Ovary (tissue), 3 donors: ENCODE results near the gene CCDC102A.

ENCODE experiments used
- CTCF ChIP-seq, 3 donors: fragments of 450-650 bp in 2 of 3; fragments of 200-600 bp in 1 of 3; IDR thresholded peaks; one replicate each; pipeline versions ENCODE4 v1.5.1 to v1.8.0; 2016 to 2022; ENCODE audit warnings: antibody characterized with exemption in 3 of 3, mild to moderate bottlenecking in 1 of 3
- EP300 ChIP-seq: sonication (generic); formaldehyde crosslinking; IDR thresholded peaks from one replicate; pipeline ENCODE4 v1.6.1; 2017; ENCODE audit warnings: antibody characterized with exemption
- POLR2A ChIP-seq: fragments of 450-650 bp; IDR thresholded peaks from one replicate; pipeline ENCODE4 v1.6.1; 2017; ENCODE audit warnings: antibody characterized with exemption, mild to moderate bottlenecking, moderate library complexity
- donor health status: DM: no; HTN: no; CAD: no.

GRCh38 chr16:57473176-57473840 is 63.1 kb downstream of the CCDC102A start:
- no peak for TF ChIP-seq CTCF (IDR thresholded peaks at IDR 0.05)
- no peak for TF ChIP-seq POLR2A
- no peak for TF ChIP-seq EP300
